ENCODE data around the gene APP.

The APP gene

DNA sequence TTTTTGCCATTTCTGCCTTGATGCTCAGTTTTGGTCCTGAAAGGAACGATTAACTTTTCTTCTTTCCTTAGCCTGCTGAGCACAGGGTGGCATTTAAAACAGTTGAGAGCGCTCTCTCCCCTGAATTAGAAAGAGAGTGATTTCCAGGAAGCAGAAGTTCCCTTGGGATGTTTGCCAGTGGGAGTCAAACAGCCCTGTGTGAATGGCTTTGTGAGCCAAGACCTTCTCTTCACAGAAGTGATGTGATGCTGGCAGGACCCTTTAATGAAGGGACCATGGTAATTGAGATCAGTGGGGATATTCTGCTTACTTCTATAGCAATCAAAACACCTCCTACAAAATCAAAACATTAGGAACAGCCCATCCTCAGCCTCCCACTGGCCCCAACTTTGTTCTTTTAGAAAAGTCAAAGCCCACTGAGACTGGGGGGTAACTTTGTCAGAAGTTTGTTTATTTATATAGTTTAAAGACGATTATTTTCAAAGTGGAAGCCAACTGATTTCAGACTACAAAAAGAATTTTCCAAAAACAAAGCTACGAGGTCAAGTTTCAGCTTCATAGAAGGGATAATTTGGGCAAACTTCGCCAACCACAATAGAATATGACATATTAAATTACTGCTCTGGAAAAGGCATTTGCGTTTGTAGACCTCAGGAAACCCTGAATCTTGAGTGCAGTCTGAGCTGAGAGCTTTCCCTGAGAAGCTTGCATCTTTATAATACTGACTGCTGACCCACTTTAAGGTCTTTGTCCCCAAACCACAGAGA is 313.1 kb downstream of the APP start:
- DNase-seq, result no peak

DNA sequence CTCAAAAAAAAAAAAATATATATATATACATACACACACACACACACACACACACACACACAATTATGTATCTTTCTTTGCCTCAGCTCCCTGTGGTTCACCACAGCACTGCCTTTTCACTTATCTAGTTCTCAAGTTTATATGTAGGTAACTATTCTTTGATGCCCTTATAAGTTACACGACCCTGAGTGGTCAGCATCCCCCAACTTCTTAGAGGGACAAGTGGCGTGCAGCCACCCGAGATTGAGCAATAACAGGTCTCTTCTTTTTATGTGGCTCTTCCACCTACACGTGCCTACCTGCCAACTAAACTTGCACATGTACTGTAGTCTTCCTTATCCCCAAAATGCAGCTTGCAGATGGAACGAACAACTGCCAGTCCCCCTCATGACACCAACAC is 315.0 kb downstream of the APP start:
- no peak for DNase-seq

- DNase-seq, result peak; percentile 20
Measured at GRCh38 chr21:25850126-25850842, 320.3 kb downstream of the APP start.

DNA sequence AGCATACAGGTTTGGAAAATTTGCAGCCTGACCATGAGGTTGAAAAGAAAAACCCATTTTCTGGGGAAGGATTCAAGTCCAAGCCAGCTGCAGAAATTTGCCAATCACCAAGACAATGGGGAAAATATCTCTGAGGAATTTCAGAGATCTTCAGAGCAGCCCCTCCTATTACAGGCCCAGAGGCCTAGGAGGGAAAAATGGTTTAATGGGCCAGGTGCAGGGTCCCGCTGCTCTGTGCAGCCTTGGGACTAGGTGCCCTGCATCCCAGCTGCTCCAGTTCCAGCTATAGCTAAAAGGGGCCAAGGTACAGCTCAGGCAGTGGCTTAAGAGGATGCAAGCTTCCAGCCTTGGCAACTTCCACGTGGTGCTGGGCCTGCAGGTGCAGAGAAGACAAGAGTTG is 322.3 kb downstream of the APP start:
- no peak for DNase-seq

DNA sequence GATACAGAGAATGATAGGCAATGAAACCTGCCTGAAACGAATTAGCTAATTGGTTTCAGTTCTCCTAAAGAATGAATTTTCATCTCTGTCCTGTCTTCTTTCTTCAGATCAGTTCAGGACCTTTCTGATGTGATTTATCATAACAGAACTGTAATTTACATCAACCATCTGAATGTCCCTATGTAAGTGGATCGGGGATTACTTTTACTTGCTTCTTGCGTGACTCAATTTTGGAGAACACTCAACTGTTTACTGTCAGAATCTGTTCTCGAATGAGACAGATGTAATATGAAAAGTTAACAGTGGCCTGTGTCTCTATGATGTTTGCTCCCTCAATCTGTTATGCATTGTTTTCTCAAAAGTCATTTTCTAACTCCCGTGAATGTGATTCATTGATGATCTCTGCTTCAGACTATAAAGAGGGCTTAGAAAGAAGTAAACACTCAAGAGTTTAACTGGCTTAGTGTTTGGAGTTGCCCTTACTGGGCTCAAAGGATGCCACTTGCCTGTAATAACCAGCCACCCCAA is 324.8 kb downstream of the APP start:
- no peak for DNase-seq

DNA sequence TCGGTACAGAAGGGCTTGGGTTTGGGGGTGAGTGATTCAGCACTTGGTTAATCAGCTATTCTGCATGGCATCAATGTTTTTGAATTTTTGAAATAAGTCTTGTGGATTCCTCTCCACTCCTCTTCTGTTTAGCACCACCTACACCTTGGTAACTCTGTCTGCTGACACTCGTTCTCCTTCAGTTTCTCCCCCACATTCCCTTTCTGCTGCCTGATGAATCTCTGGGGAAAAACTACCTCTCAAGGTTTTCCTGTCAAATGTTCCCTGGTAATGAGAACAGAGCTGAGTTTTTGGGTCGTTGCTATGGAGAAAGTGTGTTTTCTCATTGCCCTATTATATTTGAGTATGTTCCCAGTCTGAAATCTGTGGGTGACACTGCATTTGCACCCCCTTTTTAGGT is 327.6 kb downstream of the APP start:
- DNase-seq, result no peak

- DNase-seq, result no peak
Measured at GRCh38 chr21:25838809-25839208, 331.8 kb downstream of the APP start.

DNA sequence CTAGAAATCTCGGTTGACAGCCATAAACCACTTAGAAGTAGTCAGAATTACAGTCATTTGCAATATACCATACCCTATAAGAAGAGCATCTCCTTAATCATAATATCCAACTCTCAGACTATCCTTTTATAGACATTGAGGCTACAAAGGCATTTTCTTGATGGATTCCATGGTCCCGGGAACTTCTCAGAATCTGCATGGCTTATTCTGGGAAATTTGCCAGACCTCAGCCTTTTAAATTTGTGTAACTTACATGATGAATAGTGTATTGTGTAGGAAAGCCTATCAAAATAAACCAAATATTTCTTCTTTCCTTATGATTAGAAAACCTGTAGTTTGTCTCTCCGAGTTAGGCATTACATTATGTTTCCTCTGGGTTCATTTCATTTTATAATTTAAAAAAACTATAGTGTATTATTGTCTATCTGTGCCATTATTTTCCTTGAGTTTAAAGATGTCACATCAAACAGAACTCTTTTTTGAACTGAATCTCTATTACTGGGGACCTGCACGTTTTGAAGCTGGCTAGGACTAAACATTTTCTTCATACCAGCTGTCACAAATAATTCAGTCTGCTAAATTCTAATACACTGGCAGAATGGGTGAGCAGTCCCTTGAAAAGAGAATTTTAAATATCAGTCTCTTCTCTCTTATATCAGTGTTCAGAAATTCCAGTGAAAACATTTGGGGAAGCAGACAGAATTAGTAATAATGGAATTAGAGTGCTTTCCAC is 332.9 kb downstream of the APP start:
- DNase-seq, result peak; percentile 5

- DNase-seq, result no peak
Measured at GRCh38 chr21:25836396-25836795, 334.2 kb downstream of the APP start.

GRCh38 chr21:25834381-25834780 is 336.2 kb downstream of the APP start:
- no peak for DNase-seq

DNA sequence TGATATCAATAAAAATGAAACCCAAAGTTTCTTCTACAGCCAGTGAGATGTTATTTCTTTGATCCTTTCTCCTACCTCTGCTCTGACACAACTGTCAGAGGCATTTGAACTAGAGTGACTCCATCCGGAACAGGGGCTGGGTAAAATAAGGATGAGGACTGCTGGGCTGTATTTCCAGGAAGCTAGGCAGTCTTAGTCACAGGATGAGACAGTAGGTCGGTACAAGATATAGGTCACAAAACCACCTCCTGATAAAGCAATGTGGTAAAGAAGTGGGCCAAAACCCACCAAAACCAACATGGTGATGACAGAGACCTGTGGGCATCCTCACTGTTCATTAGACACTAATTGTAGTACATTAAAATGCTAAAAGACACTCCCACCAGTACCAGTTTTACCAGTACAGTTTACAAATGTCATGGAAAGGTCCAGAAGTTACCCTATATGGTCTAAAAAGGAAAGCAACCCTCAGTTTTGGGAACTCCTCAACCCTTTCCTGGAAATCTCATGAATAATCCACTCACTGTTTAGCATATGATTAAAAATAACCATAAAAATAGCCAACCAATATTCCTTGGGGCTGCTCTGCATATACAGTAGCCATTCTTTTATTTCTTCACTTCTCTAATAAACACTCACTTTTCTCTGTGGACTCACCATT is 339.1 kb downstream of the APP start:
- no peak for DNase-seq
